T-helper 1 cell (primary cell): ENCODE data around the gene ECEL1.

Source experiments
- DNase-seq, 5 donors: peaks; one replicate each; pipeline ENCODE4 v3.0.0-alpha.2; 2012 to 2020

The ECEL1 gene

DNA sequence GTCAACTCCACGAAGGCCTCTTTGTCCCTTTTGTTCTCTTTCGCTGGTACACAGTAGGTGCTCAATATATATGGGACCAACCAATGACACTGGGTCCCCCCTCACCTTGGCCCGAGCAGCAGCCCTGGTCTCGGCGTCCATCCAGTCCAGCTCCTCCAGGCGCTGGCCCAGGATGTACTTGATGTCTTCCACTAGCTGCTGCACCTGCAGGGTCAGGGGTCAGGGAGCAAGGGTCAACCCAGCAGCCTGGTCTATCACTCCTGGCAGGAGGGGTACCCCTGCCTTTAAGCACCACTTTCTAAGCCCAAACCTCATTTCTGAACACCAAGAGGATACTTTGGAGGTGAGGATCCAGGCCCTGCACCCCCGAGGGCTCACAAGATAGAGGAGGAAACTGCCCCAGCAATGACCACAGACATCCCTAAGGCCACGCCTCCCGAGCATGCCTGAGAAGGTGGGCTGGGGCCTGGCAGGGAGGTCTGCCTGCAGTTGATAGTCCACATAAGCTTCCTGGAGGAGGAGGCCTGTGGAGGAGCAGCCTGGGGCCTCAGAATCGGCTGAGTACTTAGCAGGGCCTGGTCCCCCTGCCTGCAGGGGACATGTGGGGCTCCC lies 4.2 kb downstream of the ECEL1 start:
- no peak for DNase-seq

DNA sequence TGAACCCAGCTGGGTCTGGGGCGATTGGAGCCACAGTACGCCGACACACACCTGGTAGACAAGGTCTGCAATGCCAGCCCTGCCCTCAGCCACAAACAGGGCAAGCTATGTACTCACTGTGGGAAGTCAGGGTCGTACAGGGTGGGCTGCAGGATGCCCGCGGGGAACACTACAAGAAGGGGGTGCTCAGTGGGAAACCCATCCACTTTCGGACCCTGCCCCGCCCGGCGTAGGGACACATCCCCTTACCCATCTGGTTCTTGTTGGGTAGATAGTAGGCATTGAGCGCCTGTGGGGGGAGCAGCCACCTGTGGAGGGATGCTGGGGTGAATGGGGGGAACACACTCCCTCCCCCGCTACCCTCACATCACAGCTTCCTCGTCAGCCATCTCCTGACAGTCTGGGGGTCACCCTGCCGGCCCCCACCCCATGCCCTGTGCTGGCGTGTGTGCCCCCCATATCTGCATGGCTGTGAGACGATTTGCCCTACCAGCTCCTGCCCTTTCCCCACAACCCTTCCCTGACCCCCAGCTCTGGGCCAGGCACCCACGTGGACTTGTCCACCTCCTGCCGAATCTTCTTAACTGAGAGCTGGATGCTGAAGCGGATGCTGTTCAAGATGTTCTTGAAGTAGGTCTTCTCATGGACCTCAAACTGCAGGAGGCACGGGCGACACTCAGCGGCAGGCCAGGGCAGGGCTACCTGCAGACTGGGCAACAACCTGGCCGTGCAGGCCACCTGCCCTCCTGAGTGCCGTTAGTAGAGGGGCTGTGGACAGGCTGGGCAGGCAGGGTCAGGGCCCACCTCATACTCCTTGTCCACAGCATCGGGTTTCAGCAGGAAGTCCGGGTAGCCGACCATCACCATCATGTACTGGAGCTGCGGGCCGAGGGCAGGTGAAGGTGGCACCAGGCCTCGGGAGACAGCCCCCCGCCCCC lies 5.1 kb downstream of the ECEL1 start:
- DNase-seq, result no peak

DNA sequence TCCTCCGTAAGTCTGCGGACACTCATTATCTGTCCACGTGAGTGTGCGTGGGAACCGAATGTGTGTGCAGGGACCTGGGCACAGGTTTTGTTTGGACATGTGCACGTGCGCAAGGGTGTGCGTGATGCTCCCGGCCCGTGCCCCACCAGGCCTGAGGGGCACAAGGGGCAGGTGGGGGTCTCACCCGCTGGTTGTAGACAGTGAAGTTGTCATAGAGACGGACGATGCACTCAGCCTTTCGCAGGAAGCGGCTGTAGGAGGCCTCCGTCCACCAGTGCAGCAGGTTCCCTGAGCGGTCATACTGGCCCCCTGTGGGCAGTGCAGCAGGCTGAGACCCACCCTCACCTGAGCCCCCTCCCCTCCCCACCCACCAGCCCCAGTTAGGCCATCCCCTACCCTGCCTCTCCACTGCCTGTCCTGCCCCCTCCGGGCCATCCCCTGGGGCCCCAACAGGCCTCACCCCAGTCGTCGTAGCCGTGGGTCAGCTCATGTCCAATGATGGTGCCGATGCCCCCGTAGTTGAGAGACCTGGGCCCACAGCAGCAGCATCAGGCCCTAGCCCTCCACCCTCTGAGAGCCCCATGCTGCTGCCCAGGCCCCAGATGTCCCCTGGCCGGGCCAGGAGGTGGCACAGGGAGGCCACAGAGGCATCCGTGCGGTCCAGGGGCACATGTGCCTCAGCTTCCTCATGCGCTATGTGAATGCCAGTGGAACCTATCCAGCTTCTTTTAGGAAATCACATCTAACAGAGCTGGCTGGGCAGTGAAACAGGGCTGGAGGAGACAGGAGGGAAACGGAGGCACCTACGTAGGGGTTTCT lies 6.1 kb downstream of the ECEL1 start:
- DNase-seq, result no peak

DNA sequence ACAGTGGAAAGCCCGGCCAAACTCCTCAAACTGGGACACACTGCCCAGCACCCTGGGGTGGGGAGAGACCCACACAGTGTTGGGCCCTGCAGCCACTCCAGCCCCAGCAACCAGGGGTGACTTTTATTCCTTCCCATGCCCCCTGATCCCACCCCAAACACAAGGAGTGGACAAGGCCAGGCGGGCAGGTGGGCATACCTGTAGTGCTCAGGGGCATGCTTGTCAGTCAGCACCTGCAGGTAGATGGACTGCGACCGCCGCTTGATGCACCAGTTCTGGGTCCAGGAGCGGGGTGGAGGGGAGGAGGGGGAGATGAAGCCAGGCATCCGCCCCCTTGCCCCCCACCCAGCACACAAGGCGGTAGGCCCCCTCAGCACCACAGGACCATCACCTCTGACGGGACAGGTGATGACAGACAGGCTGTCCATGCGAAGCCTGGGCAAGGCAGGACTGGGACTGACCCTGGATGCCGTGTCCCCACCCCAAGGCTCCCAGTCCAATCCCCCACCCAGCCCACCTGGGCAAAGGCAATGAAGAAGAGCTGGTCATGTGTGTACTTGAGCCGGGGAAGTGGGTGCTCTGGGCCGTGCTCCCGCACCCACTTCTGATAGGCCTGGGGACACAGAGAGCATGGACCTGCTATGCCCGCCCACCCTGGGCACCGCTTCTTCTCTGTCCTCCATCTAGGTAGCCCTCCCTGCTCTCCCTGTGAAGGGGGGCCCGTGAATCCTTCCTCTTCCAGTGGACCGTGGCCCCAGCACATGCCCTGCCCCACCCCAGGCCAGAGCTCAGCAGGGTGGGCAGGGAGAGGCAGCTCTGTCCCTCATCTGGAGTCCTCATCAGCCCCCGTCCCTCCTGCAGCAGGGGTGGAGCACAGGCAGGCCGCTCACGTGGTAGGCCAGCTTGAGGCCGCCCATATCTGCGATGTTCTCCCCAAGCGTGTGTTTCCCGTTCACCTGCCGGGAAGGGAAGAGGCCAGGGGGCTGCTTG lies 7.1 kb downstream of the ECEL1 start:
- no peak for DNase-seq

DNA sequence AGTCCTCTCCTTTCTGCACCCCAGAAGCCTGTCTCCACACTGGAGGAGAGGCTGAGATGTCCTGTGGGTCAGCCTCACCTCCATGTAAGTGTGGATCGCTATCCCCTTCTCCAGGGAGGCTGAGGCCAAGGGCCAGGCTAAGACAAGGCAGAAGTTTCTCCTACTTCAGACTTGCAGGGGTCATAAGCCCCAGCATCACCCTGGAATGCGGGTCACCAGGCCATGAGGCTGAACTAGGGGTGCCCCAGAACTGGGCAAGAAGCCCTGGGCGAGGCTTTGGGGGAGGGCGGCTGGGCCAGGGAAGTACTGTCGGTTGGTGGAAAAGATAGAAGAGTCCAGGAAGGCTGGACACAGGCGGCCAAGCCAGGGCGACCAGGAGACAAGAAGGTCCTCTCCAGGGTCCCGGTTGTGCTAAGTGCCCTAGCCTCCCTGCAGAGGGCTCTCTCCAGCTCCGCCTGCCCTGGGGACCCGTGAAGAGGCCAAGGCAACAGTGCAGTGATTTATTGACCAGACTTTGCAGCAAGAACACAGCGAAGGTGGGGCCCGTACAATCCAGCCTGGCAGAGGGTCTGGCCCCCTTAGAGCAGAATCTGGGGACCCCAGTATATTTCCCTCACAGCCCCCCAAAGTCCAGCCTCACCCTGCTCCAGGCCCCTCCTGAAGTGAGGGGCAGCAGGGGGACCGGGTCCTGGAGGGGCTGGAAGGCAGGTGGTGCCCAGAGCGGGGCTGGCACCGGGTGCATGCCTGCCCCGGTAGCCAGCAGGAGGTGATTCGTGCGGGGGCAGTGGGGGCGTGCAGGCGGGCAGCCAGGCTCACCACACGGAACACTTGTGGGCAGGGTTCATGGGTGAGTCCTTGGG lies 8.1 kb downstream of the ECEL1 start:
- DNase-seq, result no peak

DNA sequence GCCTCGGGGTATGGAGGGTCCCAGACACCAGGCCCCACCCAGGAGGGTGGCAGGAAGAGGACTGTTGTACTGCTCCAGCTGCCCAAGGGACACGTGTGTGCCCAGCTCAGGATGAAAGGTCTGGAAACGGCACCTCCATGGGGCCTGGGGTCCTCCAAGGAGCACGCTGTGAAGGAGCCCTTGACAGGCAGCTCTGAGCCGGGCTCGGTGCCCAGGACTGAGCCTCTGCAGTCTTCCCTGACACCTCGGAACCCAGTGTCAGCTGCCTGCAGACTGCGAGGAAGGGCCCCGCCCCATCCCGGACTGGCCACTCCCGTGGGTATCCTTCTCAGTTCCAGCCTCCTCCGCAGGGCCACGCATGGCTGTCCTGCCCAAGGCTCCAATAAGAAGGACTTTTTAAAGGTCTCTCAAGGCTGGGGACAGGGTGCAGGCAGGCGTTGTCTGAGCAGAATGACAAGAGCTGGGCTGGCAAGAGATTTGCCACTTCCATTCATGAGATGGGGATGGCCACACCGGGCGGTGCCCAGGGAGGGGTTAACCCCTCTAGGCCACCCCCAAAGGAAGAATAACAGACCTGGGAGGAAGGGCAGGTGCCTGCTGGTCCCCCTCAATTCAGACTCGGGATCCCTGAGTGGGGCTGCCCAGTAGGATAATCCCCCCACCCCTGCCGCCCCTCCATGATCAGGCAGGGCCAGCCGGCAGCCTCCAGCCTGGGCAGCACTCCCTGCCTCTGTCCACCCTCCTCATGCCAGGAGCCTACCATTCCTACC lies 8.9 kb downstream of the ECEL1 start:
- no peak for DNase-seq

DNA sequence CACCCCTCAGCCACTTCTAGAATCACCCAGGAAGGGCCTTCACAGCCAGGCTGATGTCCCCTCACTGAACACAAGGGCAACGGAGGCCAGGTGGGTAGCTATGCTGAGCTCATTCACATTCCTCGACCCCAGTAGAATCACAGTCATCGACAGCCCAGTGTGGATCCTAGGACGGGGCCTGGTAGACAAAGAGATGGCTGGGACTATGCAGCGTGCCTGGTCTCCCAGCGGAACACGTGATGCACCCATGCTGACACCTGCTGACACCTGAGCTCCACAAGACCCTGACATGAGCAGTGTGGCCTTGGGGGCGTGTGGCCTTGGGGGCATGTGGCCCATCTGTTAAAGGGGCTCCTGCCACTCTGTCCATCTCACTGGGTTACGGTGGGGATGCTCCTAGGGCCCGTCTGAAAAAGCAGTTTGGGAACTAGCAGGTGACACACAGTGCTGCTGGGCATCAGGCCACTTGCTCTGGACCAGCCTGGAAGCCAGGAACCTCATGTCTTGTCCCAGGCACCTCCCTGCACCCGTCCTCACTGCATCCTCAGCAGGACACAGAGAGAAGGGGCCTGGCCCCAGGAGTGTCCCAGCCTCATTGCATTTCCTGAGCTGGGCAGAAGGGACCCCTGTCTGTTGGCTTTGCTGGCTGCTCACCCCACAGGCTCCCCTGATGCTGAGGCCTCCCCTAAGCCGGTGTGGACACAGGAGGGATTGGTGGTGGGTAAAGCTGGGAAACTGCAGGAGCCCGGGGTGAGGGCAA lies 9.7 kb downstream of the ECEL1 start:
- DNase-seq, result no peak

DNA sequence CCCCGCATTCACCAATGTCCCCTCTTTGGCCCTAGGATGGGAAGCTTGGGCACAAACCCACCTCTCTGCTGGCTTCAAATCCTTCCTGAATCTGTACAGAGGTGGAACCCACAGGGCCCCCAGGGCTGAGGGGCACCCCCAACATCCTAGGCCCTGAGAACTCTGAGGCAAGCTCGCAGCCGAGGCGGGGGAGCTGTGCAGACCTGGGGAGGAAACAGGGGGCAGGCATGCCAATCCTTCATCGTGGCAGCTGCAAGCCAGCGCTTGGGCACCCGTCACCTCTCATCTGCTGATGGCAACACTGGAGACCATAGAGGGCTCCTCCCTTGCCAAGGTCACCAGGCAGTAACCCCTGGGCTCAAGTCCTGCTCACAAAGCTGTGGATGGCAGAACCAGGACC lies 10.8 kb downstream of the ECEL1 start:
- no peak for DNase-seq

DNA sequence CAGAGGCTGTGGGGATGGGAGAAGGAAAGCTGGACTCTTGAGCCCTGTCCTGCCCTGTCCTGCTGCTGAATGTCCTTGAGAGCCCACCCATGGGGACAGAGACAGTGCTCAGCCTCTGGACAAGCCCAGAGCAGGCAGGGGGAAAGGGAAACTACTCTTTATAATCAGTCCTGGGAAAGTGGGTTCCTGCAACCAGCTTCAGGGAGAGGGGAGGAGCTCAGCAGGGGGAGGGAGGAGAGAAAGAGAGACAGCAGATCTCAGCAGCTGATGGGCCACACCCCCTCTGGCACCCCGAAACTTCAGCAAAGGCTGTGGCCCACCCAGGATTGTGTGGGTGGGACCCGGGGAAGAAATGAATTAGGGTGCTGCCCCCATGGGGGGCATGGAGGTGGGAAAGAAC lies 11.6 kb downstream of the ECEL1 start:
- no peak for DNase-seq

DNA sequence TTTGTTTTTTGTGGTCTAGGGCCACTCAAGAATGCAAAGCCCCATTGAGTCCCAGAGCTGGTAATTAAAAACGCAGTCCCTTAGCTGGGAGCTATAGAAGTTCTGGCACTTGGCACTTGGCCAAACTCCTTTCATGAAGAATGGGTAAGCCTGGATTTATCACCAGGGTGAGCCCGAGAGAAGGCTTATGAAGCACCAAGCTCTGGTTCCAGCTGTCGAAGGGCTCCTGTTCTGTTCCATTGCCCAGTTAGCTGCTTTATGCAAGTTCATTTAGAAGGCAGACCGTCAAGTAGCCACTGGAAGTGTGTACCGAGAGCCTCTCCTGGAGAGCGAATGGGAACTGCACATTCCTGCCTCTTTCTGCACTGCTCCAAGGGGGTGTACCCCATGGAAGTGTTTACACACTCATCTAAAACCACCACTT lies 14.2 kb downstream of the ECEL1 start:
- DNase-seq, result no peak

DNA sequence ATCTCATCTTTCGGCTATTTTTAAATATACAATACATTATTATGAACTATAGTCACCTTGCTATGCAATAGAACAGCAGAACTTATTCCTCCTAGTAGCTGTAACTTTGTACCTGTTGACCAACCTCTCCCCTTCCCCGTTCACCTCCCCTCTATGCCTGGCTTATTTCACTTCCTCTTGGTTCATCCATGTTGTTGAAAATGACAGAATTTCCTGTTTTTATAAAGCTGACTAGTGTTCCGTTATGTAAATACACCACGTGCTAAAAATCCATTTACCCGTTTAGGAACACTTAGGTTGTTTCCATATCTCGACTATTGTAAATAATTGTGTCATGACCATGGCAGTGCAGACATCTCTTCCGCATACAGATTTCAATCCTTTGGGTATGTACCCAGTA lies 21.4 kb downstream of the ECEL1 start:
- DNase-seq, result no peak

DNA sequence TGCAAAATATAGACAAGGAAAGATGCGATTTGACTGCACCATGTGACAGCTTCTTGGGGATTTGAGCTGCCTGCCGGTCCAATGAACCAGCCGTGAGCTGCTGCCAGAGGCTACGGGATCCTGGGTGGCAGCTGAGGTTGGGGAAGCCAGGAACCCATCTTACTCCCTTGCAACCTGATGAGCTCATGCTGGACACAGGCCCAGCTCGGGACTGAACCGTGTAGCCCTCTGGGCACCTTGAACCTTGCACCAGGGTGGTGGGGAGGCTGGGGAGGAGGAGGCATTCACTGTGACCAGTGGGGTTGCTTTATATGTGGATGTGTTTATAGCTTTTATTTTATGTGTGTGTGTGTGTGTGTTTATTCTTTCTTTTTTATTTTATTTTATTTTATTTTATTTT lies 22.6 kb downstream of the ECEL1 start:
- no peak for DNase-seq

DNA sequence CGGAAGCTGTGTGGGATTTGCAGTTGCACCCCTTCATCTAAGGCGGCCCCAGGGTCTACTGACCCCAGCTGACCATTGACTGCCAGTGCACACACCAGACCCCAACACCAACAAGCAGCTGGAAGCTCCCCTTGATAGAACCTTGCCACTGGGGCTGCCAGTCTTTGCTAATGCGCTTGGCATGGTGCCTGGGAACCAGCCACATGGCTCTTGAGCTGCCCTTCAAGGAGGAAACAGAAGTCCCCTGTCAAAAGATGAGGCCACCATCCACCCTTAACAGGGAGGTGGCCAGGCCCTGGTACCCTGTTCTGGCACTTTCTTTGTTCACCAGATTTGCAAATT lies 23.1 kb downstream of the ECEL1 start:
- DNase-seq, result no peak

DNA sequence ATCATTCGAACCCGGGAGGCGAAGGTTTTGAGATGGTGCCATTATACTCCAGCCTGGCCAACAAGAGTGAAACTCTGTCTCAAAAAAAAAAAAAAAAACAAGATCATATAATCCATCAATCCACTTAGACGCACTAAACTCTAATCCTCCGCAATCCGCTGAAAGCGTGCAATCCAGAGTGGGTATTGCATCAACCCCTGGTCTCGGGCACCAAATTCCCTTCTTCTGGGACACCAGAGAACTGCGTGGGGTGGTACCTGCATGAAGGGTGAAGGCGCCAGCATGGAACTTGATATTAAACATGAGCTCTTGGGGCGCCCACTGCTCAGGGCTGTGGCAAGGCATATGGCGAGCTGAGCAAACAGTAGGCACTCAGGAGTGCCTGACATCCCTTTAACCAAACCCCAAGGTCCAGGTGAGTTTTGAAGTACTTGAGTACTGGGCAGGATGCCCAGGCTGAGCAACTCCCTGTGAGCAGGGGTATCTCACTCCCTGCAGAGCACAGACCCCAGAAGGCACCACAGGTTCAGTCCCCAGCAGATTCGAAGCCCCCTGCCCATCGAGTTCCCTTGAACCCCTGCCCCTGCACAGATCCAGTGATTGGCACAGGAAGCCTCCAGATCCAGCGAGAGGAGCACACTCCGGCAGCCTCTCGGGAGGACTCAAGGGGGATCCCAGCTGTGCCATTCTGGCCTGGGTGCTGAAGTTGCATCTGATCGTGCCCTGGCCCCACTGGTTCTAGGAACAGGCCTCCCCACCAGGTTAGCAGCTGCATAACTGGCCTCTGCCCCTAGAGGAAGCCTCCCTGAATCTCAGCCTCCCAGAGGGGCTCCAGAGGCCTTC lies 23.7 kb downstream of the ECEL1 start:
- DNase-seq, result no peak

DNA sequence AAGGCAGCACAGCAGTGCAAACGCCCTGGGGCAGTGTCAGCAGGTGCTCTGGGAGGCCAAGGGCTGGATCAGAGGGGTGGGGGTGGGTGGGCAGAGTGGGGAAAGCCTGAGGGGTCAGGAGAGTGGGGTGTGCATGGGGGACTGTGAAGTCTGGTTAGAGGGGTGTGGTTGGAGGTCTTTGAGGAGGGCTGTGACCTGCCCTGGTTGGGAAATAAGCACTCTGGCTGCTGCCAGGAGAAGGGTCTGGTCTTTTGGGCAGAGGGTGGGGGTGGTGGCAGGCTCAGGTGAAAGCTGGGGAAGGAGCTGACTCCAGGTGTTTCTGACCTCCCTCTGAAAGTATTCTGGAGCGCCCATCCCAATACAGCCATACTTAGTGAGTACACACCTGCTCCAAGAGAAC lies 27.5 kb downstream of the ECEL1 start:
- no peak for DNase-seq

DNA sequence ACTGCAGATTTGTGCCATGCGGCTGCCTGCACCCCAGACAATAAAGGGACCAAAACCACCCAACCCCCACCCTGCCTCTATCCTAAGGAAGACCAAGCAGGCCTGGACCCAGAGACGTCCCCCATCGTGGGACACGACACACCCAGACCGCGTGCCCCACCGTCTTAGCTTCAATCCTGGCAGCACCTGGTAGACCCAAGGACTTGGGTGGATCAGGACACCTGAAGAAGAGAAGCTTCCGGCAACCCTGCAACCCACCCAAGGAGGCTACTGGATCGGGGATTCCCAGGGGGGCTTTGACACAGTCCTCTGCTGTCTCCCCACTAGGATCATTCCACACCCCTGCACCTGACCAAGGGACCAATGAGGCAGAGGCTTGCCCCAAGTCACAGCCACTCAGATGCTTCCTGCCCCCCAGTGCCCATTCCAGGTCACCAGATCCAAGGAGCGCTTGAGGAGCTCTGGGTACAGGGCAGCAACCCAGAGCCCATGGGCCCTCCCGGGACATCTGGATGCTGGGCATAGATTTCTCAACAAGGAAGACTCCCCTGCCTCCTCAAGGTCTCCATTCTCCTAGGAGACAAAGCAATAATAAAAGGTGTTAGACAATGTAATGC lies 28.1 kb downstream of the ECEL1 start:
- no peak for DNase-seq

DNA sequence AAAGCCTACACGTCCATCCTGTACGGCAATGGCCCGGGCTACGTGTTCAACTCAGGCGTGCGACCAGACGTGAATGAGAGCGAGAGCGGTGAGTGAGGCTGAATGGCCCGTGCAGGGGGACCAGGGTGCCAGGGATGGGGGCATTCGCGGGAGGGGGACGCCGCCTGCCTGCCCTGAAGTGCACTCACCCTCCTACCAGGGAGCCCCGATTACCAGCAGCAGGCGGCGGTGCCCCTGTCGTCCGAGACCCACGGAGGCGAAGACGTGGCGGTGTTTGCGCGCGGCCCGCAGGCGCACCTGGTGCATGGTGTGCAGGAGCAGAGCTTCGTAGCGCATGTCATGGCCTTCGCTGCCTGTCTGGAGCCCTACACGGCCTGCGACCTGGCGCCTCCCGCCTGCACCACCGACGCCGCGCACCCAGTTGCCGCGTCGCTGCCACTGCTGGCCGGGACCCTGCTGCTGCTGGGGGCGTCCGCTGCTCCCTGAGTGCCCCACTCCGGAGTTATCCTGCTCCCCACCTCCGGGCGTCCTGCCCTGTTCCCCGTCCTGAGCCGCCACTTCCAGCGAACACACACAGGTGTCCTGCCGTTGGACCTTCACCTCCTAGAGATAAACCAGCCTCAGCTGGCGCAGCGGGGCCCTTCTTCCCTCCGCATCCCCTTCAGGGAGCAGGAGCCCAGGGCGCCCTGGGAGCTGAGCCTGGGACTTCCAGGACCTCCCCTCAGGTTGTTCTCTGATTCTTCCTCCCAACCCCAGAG lies 28.8 kb downstream of the ECEL1 start:
- no peak for DNase-seq
